HepG2 (cell line): ENCODE results near the gene SLC9A1. TPM values are rescaled to one million over a fixed set of nuclear protein-coding genes. Genes with fewer than 3 reads are reported as not detected.
A peak's percentile ranks its signal among the peaks of the same experiment; 100 is the strongest.

Experiments
- ATF3 ChIP-seq: sonication (generic); formaldehyde crosslinking; IDR thresholded peaks from 2 replicates; pipeline ENCODE4 v1.4.0; 2020; ENCODE audit warnings: missing genetic modification reagents
- CENPBD1 ChIP-seq: sonication (generic); formaldehyde crosslinking; IDR thresholded peaks from 2 replicates; pipeline ENCODE4 v1.8.0; 2022; ENCODE audit warnings: missing genetic modification reagents, low read depth, mild to moderate bottlenecking, borderline replicate concordance
- GABPB1 ChIP-seq: IDR thresholded peaks from 2 replicates; pipeline ENCODE4 v1.6.1; 2016; ENCODE audit warnings: mild to moderate bottlenecking, missing genetic modification reagents, moderate library complexity, missing compliant biosample characterization
- MEF2D ChIP-seq: sonication (generic); formaldehyde crosslinking; IDR thresholded peaks from 2 replicates; pipeline ENCODE4 v1.5.1; 2020; ENCODE audit warnings: mild to moderate bottlenecking, missing genetic modification reagents
- MYC ChIP-seq: sonication (generic); formaldehyde crosslinking; IDR thresholded peaks from 2 replicates; pipeline ENCODE4 v1.9.0; 2021; ENCODE audit warnings: missing genetic modification reagents, borderline replicate concordance
- PHB2 ChIP-seq: fragments of 450-650 bp; IDR thresholded peaks from 2 replicates; pipeline ENCODE4 v1.6.1; 2018; ENCODE audit not compliant: partially characterized antibody
- RBFOX2 ChIP-seq: fragments of 200-400 bp; formaldehyde crosslinking; IDR thresholded peaks from 2 replicates; pipeline ENCODE4 v1.6.1; 2017; ENCODE audit warnings: low read depth, mild to moderate bottlenecking, low read length
- RORA ChIP-seq: sonication (generic); formaldehyde crosslinking; IDR thresholded peaks from 2 replicates; pipeline ENCODE4 v1.5.0; 2020; ENCODE audit warnings: mild to moderate bottlenecking, missing genetic modification reagents, moderate library complexity
- SNAI1 ChIP-seq: sonication (generic); formaldehyde crosslinking; IDR thresholded peaks from 2 replicates; pipeline ENCODE4 v1.5.0; 2020; ENCODE audit warnings: mild to moderate bottlenecking, missing genetic modification reagents, borderline replicate concordance
- TEAD2 ChIP-seq: sonication (generic); formaldehyde crosslinking; IDR thresholded peaks from 2 replicates; pipeline ENCODE4 v1.9.0; 2021; ENCODE audit warnings: missing genetic modification reagents
- ZNF589 ChIP-seq: sonication (generic); formaldehyde crosslinking; conservative IDR thresholded peaks from 2 replicates; pipeline ENCODE4 v1.8.0; 2022; ENCODE audit warnings: mild to moderate bottlenecking, moderate library complexity, missing genetic modification reagents
- polyA plus RNA-seq, 8 experiments: library from polyadenylated mRNA; depleted of rRNA in 3 of 8; stranded (reverse) in 7 of 8; unstranded in 1 of 8; fragments of >200 nt; fragmentation: Illumina TruSeq in 4 of 8; extraction: Trizol in 4 of 8; gene quantifications; 2 replicates each; pipeline versions ENCODE4 v1.2.1 to v1.2.3, GENCODE V29; 2011 to 2016; ENCODE audit warnings: low read depth in 4 of 8, missing spikeins in 1 of 8, mixed read lengths in 1 of 8; ENCODE audit not compliant: insufficient read depth in 1 of 8
- total RNA-seq, 5 experiments: library from RNA; depleted of rRNA; stranded (reverse); fragments of >200 nt; fragmentation: Illumina TruSeq; extraction: Trizol; gene quantifications; 2 replicates each; pipeline ENCODE4 v1.2.3, GENCODE V29; 2016; ENCODE audit warnings: low read depth in 1 of 5
- TF ChIP-seq, protein P1 (sequence below), 2 experiments: fragments of 450-650 bp in 1 of 2; sonication (generic) in 1 of 2; formaldehyde crosslinking in 1 of 2; IDR thresholded peaks; 2 replicates each; pipeline versions ENCODE4 v1.6.1 to v1.8.0; 2016 to 2022; ENCODE audit warnings: antibody characterized with exemption in 1 of 2, mild to moderate bottlenecking in 1 of 2, missing genetic modification reagents in 1 of 2
- TF ChIP-seq, protein P2 (sequence below): sonication (generic); formaldehyde crosslinking; IDR thresholded peaks from 2 replicates; pipeline ENCODE4 v1.5.0; 2020; ENCODE audit warnings: mild to moderate bottlenecking, missing genetic modification reagents, borderline replicate concordance

Gene SLC9A1
- total and polyA plus RNA-seq, 2 of the 13 experiments (the other 11 are each of a cell fraction or from before 2014, with no cell fraction given) = 1.4 to 2.9 TPM

GRCh38 chr1:27111626-27112573 is 43.0 kb downstream of the SLC9A1 start (continued):
- TF ChIP-seq, protein P1, sequence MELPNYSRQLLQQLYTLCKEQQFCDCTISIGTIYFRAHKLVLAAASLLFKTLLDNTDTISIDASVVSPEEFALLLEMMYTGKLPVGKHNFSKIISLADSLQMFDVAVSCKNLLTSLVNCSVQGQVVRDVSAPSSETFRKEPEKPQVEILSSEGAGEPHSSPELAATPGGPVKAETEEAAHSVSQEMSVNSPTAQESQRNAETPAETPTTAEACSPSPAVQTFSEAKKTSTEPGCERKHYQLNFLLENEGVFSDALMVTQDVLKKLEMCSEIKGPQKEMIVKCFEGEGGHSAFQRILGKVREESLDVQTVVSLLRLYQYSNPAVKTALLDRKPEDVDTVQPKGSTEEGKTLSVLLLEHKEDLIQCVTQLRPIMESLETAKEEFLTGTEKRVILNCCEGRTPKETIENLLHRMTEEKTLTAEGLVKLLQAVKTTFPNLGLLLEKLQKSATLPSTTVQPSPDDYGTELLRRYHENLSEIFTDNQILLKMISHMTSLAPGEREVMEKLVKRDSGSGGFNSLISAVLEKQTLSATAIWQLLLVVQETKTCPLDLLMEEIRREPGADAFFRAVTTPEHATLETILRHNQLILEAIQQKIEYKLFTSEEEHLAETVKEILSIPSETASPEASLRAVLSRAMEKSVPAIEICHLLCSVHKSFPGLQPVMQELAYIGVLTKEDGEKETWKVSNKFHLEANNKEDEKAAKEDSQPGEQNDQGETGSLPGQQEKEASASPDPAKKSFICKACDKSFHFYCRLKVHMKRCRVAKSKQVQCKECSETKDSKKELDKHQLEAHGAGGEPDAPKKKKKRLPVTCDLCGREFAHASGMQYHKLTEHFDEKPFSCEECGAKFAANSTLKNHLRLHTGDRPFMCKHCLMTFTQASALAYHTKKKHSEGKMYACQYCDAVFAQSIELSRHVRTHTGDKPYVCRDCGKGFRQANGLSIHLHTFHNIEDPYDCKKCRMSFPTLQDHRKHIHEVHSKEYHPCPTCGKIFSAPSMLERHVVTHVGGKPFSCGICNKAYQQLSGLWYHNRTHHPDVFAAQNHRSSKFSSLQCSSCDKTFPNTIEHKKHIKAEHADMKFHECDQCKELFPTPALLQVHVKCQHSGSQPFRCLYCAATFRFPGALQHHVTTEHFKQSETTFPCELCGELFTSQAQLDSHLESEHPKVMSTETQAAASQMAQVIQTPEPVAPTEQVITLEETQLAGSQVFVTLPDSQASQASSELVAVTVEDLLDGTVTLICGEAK (IDR thresholded peaks at IDR 0.05) = no peak
- TF ChIP-seq, protein P1 (CRISPR knock-in tag; IDR thresholded peaks at IDR 0.05) = no peak
- TF ChIP-seq RORA (CRISPR knock-in tag) (no peak), SNAI1 (no peak), ZNF589 (CRISPR knock-in tag) (no peak), MEF2D (CRISPR knock-in tag) (no peak), TEAD2 (CRISPR knock-in tag) (no peak), RBFOX2 (no peak), GABPB1 (CRISPR knock-in tag) (peak; percentile 38; the same call in 1 of the 2 replicates), MYC (peak; percentile 32; the same call in 1 of the 2 replicates), ATF3 (0 out of 2 replicates have a peak, but pooled peaks have one; percentile 22), CENPBD1 (CRISPR knock-in tag) (no peak), PHB2 (no peak)
- TF ChIP-seq, protein P2, sequence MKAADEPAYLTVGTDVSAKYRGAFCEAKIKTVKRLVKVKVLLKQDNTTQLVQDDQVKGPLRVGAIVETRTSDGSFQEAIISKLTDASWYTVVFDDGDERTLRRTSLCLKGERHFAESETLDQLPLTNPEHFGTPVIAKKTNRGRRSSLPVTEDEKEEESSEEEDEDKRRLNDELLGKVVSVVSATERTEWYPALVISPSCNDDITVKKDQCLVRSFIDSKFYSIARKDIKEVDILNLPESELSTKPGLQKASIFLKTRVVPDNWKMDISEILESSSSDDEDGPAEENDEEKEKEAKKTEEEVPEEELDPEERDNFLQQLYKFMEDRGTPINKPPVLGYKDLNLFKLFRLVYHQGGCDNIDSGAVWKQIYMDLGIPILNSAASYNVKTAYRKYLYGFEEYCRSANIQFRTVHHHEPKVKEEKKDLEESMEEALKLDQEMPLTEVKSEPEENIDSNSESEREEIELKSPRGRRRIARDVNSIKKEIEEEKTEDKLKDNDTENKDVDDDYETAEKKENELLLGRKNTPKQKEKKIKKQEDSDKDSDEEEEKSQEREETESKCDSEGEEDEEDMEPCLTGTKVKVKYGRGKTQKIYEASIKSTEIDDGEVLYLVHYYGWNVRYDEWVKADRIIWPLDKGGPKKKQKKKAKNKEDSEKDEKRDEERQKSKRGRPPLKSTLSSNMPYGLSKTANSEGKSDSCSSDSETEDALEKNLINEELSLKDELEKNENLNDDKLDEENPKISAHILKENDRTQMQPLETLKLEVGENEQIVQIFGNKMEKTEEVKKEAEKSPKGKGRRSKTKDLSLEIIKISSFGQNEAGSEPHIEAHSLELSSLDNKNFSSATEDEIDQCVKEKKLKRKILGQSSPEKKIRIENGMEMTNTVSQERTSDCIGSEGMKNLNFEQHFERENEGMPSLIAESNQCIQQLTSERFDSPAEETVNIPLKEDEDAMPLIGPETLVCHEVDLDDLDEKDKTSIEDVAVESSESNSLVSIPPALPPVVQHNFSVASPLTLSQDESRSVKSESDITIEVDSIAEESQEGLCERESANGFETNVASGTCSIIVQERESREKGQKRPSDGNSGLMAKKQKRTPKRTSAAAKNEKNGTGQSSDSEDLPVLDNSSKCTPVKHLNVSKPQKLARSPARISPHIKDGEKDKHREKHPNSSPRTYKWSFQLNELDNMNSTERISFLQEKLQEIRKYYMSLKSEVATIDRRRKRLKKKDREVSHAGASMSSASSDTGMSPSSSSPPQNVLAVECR = no peak
